Measurements from ENCODE around the gene APOA5. TPM values are rescaled to one million over a fixed set of nuclear protein-coding genes. Genes with fewer than 3 reads are reported as not detected.

The APOA5 gene
- total and polyA plus RNA-seq, 2 of the 13 experiments (the other 11 are each of a cell fraction or from before 2014, with no cell fraction given), result 44.0 to 49.1 TPM

DNA sequence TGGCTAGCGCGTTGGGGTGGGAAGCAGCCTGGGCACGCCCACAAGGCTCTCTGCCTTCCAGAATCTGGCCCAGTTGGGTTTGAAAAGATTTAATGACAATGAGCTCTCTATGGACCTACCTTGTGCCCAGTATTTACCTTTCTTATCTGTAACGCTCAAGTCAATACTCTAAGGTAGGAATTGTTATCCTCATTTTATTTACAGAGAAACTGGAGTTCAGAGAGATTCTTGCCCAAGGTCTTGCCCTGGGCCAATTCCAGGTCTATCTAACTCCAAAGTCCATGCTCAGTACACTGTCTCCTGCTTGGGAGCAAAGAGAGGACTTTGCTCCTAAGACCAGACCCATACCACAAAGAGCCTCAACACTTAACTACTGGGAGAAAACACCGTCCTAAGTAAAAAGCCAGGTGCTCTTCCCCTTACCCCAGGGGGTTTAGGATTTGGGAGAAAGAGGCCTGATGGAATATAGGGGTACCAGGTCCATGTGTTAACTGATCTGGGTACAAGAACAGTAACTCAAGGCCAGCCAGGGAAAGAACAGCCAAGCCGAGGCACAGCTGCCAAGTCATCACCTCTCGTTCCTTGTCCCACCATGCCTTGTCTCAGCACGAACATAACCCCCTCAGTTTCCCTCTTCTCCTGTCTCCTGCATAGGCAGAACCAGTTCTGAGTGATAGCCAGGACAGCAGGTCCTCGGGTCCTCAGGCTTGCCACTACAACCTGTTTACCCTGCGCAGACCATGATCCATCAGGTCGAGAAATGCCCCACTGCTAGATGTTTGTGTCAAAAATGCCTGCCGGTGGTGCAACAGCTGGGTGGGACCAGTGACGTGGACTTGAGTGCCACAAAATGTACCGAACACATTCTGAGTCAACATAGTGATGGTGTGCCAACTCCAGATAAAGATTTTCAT lies 16.8 kb upstream of the APOA5 start (continued):
- TF ChIP-seq PLRG1 (conservative IDR thresholded peaks at IDR 0.05) (no peak), ZNF121 (CRISPR knock-in tag; IDR thresholded peaks at IDR 0.05) (peak; percentile 37; the same call in 1 of the 2 replicates), ZNF274 (CRISPR knock-in tag; IDR thresholded peaks at IDR 0.05) (no peak), SMC3 (IDR thresholded peaks at IDR 0.05; ENCODE audit: low read length) (peak; percentile 40), FIP1L1 (IDR thresholded peaks at IDR 0.05; ENCODE audit: borderline replicate concordance, insufficient read depth, low read depth, low read length) (no peak), ADNP (CRISPR knock-in tag; IDR thresholded peaks at IDR 0.05) (no peak), REL (CRISPR knock-in tag; conservative IDR thresholded peaks at IDR 0.05) (no peak), CBX2 (IDR thresholded peaks at IDR 0.05; ENCODE audit: low read depth, low read length) (no peak), CBX2 (CRISPR knock-in tag; IDR thresholded peaks at IDR 0.05; ENCODE audit: low read depth) (no peak), ZFY (CRISPR knock-in tag; IDR thresholded peaks at IDR 0.05) (0 out of 2 replicates have a peak, but pooled peaks have one; percentile 25), MBNL3 (CRISPR knock-in tag; conservative IDR thresholded peaks at IDR 0.05) (no peak)
- TF ChIP-seq, protein P1, sequence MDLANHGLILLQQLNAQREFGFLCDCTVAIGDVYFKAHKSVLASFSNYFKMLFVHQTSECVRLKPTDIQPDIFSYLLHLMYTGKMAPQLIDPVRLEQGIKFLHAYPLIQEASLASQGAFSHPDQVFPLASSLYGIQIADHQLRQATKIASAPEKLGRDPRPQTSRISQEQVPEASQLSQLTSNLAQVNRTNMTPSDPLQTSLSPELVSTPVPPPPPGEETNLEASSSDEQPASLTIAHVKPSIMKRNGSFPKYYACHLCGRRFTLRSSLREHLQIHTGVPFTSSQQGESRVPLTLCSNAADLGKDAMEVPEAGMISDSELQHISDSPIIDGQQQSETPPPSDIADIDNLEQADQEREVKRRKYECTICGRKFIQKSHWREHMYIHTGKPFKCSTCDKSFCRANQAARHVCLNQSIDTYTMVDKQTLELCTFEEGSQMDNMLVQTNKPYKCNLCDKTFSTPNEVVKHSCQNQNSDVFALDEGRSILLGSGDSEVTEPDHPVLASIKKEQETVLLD (CRISPR knock-in tag; IDR thresholded peaks at IDR 0.05; ENCODE audit: low read depth), result no peak
- TF ChIP-seq, protein P2, sequence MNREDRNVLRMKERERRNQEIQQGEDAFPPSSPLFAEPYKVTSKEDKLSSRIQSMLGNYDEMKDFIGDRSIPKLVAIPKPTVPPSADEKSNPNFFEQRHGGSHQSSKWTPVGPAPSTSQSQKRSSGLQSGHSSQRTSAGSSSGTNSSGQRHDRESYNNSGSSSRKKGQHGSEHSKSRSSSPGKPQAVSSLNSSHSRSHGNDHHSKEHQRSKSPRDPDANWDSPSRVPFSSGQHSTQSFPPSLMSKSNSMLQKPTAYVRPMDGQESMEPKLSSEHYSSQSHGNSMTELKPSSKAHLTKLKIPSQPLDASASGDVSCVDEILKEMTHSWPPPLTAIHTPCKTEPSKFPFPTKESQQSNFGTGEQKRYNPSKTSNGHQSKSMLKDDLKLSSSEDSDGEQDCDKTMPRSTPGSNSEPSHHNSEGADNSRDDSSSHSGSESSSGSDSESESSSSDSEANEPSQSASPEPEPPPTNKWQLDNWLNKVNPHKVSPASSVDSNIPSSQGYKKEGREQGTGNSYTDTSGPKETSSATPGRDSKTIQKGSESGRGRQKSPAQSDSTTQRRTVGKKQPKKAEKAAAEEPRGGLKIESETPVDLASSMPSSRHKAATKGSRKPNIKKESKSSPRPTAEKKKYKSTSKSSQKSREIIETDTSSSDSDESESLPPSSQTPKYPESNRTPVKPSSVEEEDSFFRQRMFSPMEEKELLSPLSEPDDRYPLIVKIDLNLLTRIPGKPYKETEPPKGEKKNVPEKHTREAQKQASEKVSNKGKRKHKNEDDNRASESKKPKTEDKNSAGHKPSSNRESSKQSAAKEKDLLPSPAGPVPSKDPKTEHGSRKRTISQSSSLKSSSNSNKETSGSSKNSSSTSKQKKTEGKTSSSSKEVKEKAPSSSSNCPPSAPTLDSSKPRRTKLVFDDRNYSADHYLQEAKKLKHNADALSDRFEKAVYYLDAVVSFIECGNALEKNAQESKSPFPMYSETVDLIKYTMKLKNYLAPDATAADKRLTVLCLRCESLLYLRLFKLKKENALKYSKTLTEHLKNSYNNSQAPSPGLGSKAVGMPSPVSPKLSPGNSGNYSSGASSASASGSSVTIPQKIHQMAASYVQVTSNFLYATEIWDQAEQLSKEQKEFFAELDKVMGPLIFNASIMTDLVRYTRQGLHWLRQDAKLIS (CRISPR knock-in tag; IDR thresholded peaks at IDR 0.05), result no peak
- TF ChIP-seq, protein P3, sequence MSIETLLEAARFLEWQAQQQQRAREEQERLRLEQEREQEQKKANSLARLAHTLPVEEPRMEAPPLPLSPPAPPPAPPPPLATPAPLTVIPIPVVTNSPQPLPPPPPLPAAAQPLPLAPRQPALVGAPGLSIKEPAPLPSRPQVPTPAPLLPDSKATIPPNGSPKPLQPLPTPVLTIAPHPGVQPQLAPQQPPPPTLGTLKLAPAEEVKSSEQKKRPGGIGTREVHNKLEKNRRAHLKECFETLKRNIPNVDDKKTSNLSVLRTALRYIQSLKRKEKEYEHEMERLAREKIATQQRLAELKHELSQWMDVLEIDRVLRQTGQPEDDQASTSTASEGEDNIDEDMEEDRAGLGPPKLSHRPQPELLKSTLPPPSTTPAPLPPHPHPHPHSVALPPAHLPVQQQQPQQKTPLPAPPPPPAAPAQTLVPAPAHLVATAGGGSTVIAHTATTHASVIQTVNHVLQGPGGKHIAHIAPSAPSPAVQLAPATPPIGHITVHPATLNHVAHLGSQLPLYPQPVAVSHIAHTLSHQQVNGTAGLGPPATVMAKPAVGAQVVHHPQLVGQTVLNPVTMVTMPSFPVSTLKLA (IDR thresholded peaks at IDR 0.05), result 0 out of 2 replicates have a peak, but pooled peaks have one; percentile 2
- TF ChIP-seq, protein P4, sequence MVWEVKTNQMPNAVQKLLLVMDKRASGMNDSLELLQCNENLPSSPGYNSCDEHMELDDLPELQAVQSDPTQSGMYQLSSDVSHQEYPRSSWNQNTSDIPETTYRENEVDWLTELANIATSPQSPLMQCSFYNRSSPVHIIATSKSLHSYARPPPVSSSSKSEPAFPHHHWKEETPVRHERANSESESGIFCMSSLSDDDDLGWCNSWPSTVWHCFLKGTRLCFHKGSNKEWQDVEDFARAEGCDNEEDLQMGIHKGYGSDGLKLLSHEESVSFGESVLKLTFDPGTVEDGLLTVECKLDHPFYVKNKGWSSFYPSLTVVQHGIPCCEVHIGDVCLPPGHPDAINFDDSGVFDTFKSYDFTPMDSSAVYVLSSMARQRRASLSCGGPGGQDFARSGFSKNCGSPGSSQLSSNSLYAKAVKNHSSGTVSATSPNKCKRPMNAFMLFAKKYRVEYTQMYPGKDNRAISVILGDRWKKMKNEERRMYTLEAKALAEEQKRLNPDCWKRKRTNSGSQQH (CRISPR knock-in tag; IDR thresholded peaks at IDR 0.05; ENCODE audit: low read depth), result no peak
- TF ChIP-seq, protein P5, sequence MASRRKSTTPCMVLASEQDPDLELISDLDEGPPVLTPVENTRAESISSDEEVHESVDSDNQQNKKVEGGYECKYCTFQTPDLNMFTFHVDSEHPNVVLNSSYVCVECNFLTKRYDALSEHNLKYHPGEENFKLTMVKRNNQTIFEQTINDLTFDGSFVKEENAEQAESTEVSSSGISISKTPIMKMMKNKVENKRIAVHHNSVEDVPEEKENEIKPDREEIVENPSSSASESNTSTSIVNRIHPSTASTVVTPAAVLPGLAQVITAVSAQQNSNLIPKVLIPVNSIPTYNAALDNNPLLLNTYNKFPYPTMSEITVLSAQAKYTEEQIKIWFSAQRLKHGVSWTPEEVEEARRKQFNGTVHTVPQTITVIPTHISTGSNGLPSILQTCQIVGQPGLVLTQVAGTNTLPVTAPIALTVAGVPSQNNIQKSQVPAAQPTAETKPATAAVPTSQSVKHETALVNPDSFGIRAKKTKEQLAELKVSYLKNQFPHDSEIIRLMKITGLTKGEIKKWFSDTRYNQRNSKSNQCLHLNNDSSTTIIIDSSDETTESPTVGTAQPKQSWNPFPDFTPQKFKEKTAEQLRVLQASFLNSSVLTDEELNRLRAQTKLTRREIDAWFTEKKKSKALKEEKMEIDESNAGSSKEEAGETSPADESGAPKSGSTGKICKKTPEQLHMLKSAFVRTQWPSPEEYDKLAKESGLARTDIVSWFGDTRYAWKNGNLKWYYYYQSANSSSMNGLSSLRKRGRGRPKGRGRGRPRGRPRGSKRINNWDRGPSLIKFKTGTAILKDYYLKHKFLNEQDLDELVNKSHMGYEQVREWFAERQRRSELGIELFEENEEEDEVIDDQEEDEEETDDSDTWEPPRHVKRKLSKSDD (CRISPR knock-in tag; IDR thresholded peaks at IDR 0.05; ENCODE audit: low read depth), result no peak

All from HepG2 (cell line).